ENCODE data around the gene LCN12. TPM values are rescaled to one million over a fixed set of nuclear protein-coding genes. Genes with fewer than 3 reads are reported as not detected.

The LCN12 gene
- total RNA-seq, 4 donors from 2014 or later: 5.4 to 43.2 (median 10.3) TPM; not detected in 1

DNA sequence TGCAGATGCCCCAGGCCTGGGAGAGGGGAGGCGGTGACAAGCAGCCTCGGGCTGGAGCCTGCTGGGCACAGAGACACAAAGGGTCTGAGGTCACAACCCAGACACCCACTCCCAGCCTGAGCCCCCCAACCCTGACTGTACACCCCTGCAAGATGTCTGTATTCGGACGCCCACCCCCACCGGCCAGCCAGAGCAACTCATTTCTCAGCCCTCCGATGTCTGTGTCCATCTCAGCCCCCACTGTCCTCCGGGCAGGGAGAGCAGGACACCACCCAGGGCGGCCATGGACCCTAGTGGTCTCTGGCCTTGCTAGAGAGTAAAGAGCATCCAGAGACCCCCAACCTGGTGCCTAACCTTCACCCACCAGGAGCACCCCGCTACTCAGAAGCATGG, 3.9 kb downstream of the LCN12 start:
- no peaks in the 10 kb centered on the region for H3K9me3 ChIP-seq
- H3K4me3 ChIP-seq: no peak overlapping the region
- no peaks in the 10 kb centered on the region for H3K36me3 ChIP-seq
- H3K27me3 ChIP-seq: no peaks in the 10 kb centered on the region
- TF ChIP-seq, protein P1, sequence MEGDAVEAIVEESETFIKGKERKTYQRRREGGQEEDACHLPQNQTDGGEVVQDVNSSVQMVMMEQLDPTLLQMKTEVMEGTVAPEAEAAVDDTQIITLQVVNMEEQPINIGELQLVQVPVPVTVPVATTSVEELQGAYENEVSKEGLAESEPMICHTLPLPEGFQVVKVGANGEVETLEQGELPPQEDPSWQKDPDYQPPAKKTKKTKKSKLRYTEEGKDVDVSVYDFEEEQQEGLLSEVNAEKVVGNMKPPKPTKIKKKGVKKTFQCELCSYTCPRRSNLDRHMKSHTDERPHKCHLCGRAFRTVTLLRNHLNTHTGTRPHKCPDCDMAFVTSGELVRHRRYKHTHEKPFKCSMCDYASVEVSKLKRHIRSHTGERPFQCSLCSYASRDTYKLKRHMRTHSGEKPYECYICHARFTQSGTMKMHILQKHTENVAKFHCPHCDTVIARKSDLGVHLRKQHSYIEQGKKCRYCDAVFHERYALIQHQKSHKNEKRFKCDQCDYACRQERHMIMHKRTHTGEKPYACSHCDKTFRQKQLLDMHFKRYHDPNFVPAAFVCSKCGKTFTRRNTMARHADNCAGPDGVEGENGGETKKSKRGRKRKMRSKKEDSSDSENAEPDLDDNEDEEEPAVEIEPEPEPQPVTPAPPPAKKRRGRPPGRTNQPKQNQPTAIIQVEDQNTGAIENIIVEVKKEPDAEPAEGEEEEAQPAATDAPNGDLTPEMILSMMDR (IDR thresholded peaks at IDR 0.05): no peak
- no peak for TF ChIP-seq POLR2A (IDR thresholded peaks at IDR 0.05)
- no peak for DNase-seq
- intact Hi-C loops (cut with DNase I; ENCODE audit: low total_unique reads): no loop called here
- no peak overlapping the region for H3K27ac ChIP-seq
- H3K4me1 ChIP-seq: no peaks in the 10 kb centered on the region

DNA sequence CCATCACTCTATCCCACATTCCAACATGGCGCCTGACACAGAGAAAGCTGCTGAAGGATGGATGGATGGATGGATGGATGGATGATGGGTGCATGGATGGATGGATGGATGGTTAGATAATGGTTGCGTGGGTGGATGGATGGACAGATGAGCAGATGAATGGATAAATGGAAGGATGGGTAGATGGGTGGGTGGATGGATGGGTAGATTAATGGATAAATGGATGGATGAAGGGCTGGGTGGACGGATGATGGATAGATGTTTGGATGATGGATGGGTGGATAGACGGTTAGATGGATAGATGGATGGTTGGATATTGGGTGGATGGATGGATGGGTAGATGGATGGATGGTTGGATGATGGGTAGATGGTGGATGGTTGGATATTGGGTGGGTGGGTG, 4.5 kb downstream of the LCN12 start:
- no peak overlapping the region for H3K27ac ChIP-seq
- no peaks in the 10 kb centered on the region for H3K4me1 ChIP-seq
- H3K36me3 ChIP-seq: no peaks in the 10 kb centered on the region
- H3K9me3 ChIP-seq: no peaks in the 10 kb centered on the region
- H3K4me3 ChIP-seq: no peak overlapping the region
- no peaks in the 10 kb centered on the region for H3K27me3 ChIP-seq
- DNase-seq: no peak
- no peak for TF ChIP-seq POLR2A (IDR thresholded peaks at IDR 0.05)
- intact Hi-C loops (cut with DNase I; ENCODE audit: low total_unique reads): no loop called here

DNA sequence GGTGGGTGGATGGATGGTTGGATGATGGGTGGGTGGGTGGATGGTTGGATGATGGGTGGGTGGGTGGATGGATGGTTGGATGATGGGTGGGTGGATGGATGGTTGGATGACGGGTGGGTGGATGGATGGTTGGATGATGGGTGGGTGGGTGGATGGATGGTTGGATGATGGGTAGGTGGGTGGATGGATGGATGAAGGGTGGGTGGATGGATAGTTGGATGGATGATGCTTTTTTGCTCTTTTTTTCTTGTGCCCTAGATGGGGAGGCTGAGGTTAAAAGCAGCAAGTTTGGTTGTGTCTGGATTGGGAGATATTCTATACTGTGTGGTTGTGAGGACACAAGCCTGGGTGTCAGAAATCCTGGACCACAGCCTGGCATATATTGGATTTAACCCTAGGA, 5.4 kb downstream of the LCN12 start:
- intact Hi-C loops (cut with DNase I; ENCODE audit: low total_unique reads): no loop called here
- Histone ChIP-seq H3K4me1 (no peaks in the 10 kb centered on the region), H3K9me3 (no peaks in the 10 kb centered on the region), H3K27me3 (no peaks in the 10 kb centered on the region), H3K36me3 (no peaks in the 10 kb centered on the region), H3K4me3 (no peak overlapping the region), H3K27ac (no peak overlapping the region)
- no peak for DNase-seq
- TF ChIP-seq, protein P1 (IDR thresholded peaks at IDR 0.05): no peak
- TF ChIP-seq POLR2A (IDR thresholded peaks at IDR 0.05): no peak

DNA sequence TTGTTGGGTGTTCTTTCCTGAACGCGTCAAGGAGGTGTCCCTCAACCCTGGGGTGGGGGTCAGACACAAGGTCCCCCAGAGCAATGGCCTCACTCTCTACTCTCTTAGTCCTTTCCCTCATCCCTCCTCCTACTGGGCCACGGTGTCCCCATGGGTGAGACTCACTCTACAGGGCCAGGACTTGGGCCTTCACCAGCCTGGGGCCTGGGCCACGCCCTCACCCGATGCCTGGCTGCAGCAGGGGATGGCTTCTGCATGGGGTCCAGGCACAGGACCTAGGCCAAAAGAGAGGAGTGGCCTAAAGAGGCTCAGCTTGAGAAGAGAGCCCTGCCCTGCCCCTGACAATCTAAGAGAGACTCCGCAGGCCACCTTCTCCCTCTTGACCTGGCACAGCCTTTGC, 5.8 kb downstream of the LCN12 start:
- no peak for DNase-seq
- intact Hi-C loops (cut with DNase I; ENCODE audit: low total_unique reads): no loop called here
- Histone ChIP-seq H3K27me3 (no peaks in the 10 kb centered on the region), H3K9me3 (no peaks in the 10 kb centered on the region), H3K4me1 (no peaks in the 10 kb centered on the region), H3K36me3 (no peaks in the 10 kb centered on the region), H3K4me3 (no peak overlapping the region), H3K27ac (no peak overlapping the region)
- TF ChIP-seq POLR2A (IDR thresholded peaks at IDR 0.05): no peak

DNA sequence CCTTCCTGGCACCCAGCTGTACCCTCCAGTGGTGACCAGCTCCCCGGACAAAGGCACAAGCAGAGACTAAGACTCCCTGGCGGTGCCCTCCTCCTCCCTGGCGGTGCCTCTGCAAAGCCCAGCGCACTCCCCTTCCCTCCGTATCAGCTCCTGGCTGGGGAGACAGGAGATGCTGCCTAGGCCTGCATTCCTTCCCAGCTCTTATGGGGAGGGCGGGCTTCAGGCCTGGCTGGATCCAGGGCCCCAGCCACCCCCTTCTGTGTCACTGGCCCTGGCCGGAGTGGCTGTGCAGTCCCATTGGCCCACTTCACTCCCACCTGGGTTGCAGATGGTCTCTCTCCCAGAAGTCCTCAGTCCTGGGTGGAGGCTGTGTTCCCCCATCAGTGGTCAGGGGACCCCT, 6.4 kb downstream of the LCN12 start:
- Histone ChIP-seq H3K4me1 (no peaks in the 10 kb centered on the region), H3K36me3 (no peaks in the 10 kb centered on the region), H3K4me3 (no peak overlapping the region), H3K9me3 (no peaks in the 10 kb centered on the region), H3K27me3 (no peaks in the 10 kb centered on the region), H3K27ac (no peak overlapping the region)
- no peak for TF ChIP-seq POLR2A (IDR thresholded peaks at IDR 0.05)
- TF ChIP-seq, protein P1 (IDR thresholded peaks at IDR 0.05): no peak
- intact Hi-C loops (cut with DNase I; ENCODE audit: low total_unique reads): no loop called here
- DNase-seq: no peak

DNA sequence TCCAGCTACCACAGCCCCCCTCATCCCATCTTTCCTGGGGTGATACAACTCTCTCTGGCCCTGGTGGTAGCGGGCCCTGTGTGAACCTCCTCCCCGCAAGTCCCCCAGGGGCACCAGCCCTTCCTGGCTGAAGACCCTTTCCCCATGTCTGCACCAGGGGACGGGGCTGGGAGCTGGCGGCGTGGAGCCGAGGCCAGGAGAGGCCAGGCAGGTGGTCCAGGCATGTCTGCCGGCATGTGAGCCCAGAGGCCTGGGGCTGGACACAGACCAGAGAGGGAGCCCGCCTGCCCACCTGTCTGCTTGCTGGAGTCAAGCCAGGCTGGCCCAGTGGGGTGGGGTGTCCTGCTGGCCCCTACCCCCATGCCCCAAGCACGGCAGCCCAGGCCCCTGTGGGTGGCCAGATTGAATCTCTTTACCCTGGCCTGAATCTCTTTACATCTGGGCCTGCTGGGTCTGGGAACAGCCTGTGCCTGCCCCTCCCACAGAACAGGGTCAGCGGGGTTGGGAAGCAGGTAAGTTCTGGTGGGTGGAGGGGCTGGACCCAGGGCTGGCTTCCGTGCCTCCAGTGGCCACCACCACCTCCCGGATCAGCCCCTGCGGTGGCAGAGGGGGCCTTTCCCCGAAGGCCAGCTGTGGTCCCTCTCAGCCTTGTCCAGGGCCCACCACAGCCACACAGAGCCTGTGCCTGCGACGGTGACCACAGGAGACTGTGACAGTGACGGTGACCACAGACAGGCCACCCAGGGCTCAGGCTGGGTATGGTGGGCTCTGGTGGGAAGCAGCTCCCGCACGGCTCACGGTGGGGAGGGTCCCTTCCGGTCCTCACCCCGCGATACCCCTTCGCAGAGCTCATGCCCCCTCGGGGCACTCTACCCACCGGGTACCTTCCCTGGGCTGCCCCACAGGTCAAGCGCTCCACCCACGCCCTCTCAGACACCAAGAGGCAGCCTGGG, 7.1 kb downstream of the LCN12 start:
- Histone ChIP-seq H3K27me3 (no peaks in the 10 kb centered on the region), H3K36me3 (no peaks in the 10 kb centered on the region), H3K4me3 (no peak overlapping the region), H3K27ac (no peak overlapping the region), H3K9me3 (no peaks in the 10 kb centered on the region), H3K4me1 (no peaks in the 10 kb centered on the region)
- TF ChIP-seq, protein P1 (IDR thresholded peaks at IDR 0.05): no peak
- no peak for TF ChIP-seq POLR2A (IDR thresholded peaks at IDR 0.05)
- intact Hi-C loops (cut with DNase I; ENCODE audit: low total_unique reads): no loop called here
- DNase-seq: no peak
